Stomach (tissue), 9 donors: ENCODE data around the gene SLC28A1. TPM values are rescaled to one million over a fixed set of nuclear protein-coding genes. Genes with fewer than 3 reads are reported as not detected.

Experiments
- DNase-seq, 2 donors: peaks; one replicate each; pipeline versions ENCODE4 v3.0.0 to v3.0.0-alpha.2; 2013 to 2019
- H3K27ac ChIP-seq, 5 donors: fragments of 200-600 bp in 4 of 5; sonication (generic) in 4 of 5; one replicate each; pipeline ENCODE4 v1.5.1; 2013 to 2019; ENCODE audit warnings: mild to moderate bottlenecking in 1 of 5, moderate library complexity in 1 of 5
- H3K27me3 ChIP-seq, 3 donors: fragments of 200-600 bp; sonication (generic); one replicate each; pipeline ENCODE4 v1.5.1; 2017 to 2019; ENCODE audit warnings: mixed run types in 1 of 3
- H3K36me3 ChIP-seq, 4 donors: fragments of 200-600 bp; sonication (generic); 1 replicate in 3 of 4; 2 replicates in 1 of 4; pipeline ENCODE4 v1.5.1; 2016 to 2019
- H3K4me1 ChIP-seq, 4 donors: fragments of 200-600 bp; sonication (generic); one replicate each; pipeline ENCODE4 v1.5.1; 2016 to 2019
- H3K4me3 ChIP-seq, 4 donors: fragments of 200-600 bp; sonication (generic) in 3 of 4; one replicate each; pipeline ENCODE4 v1.5.1; 2016 to 2019; ENCODE audit warnings: mild to moderate bottlenecking in 1 of 4
- H3K9me3 ChIP-seq, 4 donors: fragments of 200-600 bp; sonication (generic); one replicate each; pipeline ENCODE4 v1.5.1; 2016 to 2019
- CTCF ChIP-seq, 7 experiments: fragments of 450-650 bp in 4 of 7; fragments of 200-600 bp in 3 of 7; sonication (generic) in 3 of 7; IDR thresholded peaks; one replicate each; pipeline ENCODE4 v1.5.1; 2016 to 2019; ENCODE audit warnings: antibody characterized with exemption in 7 of 7, control low read depth in 2 of 7, mild to moderate bottlenecking in 1 of 7
- EP300 ChIP-seq: sonication (generic); formaldehyde crosslinking; IDR thresholded peaks from one replicate; pipeline ENCODE4 v1.6.1; 2017; ENCODE audit warnings: antibody characterized with exemption
- POLR2A ChIP-seq, 4 donors: fragments of 450-650 bp; IDR thresholded peaks; one replicate each; pipeline ENCODE4 v1.6.1; 2016; ENCODE audit warnings: antibody characterized with exemption in 4 of 4, control low read depth in 2 of 4, mild to moderate bottlenecking in 1 of 4, moderate library complexity in 1 of 4
- POLR2AphosphoS5 ChIP-seq, 3 donors: sonication (generic); formaldehyde crosslinking; IDR thresholded peaks; one replicate each; pipeline ENCODE4 v1.6.1; 2016; ENCODE audit warnings: antibody characterized with exemption in 3 of 3
- WGBS, 5 donors: extraction: QIAGEN DNeasy Blood & Tissue Kit in 3 of 5; methylation state at CpG; one replicate each; pipeline versions ENCODE4 v1.1.5 to v1.1.7; 2013 to 2018; 5-methylcytosine and 5-hydroxymethylcytosine counted together
- intact Hi-C: fragments of 100-400 bp; cut with DNase I; formaldehyde crosslinking; loops from one replicate; pipeline ENCODE4 v1.15.1; 2023; ENCODE audit warnings: low total_unique reads
- polyA plus RNA-seq, 3 donors: library from polyadenylated mRNA; stranded (reverse); fragments of 200-250 nt; gene quantifications; one replicate each; pipeline ENCODE4 v1.2.3, GENCODE V29; 2013
- total RNA-seq, 5 donors: library from RNA; depleted of rRNA; stranded (reverse); fragments of >200 nt; gene quantifications; one replicate each; pipeline versions ENCODE4 v1.1.0 to v1.2.3, GENCODE V29; 2014 to 2016
- donor health status: healthy with polysubstance abuse.
- donor health status: Bipolar disorder and iron deficiency.
- donor health status: healthy.

Gene SLC28A1
- total and polyA plus RNA-seq, 8 donors, result 0.92 TPM; not detected in 7

- DNase-seq, result no peak
- H3K27ac ChIP-seq, result no peak overlapping the region
- TF ChIP-seq POLR2AphosphoS5 (IDR thresholded peaks at IDR 0.05) (no peak), EP300 (no peak), CTCF (IDR thresholded peaks at IDR 0.05) (no peak), POLR2A (IDR thresholded peaks at IDR 0.05) (no peak)
- H3K4me1 ChIP-seq, result no peaks in the 10 kb centered on the region
- no peaks in the 10 kb centered on the region for H3K9me3 ChIP-seq
- H3K36me3 ChIP-seq, result no peaks in the 10 kb centered on the region
- no peak overlapping the region for H3K4me3 ChIP-seq
- peaks cover 0 to 21% (median 0%) of the 10 kb centered on the region in 3 donors for H3K27me3 ChIP-seq
- 81 to 93% (median 91%) methylated on average over 5 of the region's 5 CpGs for WGBS, 5 donors
- intact Hi-C loops, result no loop called here
Observed at GRCh38 chr15:84890670-84891162, 6.3 kb downstream of the SLC28A1 start.

DNA sequence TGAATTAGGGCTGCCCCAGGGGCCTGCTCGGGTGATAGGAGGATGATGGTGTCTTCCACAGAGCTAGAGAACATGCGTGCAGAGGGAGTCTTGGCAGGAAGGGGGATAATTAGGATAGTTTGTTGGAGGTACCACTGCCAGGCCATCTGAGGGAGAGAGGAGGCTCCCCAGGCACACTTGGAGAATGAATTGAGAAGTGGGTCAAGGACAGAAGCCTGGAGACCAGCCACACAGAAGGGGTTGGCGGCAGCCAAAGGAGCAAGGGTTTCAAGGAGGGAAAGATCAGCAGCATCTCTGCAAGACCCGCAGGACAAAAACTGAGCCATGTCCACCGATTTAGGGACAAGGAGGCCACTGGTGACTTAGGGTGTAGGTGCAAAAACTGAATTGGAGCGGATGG lies 6.9 kb downstream of the SLC28A1 start:
- no peak overlapping the region for H3K4me3 ChIP-seq
- WGBS, 5 donors, result 82 to 94% (median 85%) methylated on average over 6 of the region's 6 CpGs
- H3K27me3 ChIP-seq, result peaks cover 0 to 21% (median 0%) of the 10 kb centered on the region in 3 donors
- no peak for DNase-seq
- H3K4me1 ChIP-seq, result no peaks in the 10 kb centered on the region
- H3K36me3 ChIP-seq, result no peaks in the 10 kb centered on the region
- no peak overlapping the region for H3K27ac ChIP-seq
- no peak for TF ChIP-seq POLR2AphosphoS5 (IDR thresholded peaks at IDR 0.05)
- TF ChIP-seq EP300, result no peak
- no peak for TF ChIP-seq POLR2A (IDR thresholded peaks at IDR 0.05)
- TF ChIP-seq CTCF (IDR thresholded peaks at IDR 0.05), result no peak
- no peaks in the 10 kb centered on the region for H3K9me3 ChIP-seq
- intact Hi-C loops, result no loop called here

DNA sequence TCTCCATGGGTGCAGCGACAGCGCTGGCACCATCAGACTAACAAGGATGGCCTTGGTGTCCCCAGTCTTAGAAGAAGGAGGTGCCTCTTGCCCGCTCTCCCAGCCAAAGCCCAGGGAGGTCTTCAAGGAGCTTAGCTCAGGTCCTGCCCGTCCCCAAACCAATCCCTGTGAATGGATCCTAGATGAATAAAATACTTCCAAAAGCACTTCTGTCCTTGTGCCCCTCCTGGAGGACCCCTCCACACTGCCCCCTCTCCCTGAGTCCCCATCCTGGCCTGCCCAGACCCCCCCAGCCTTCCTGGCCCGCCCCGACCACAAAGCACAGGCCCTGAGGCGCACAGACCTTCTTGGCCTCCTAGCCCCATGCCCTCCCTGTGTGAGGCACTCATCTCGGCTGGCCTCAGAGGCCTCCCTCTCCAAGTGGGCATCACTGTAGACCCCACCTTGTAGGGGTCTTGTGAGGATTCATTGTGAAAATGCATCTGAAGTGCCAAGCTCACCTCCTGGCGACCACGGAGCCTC lies 8.4 kb downstream of the SLC28A1 start:
- WGBS, 5 donors, result 88 to 97% (median 91%) methylated on average over 9 to 10 of the region's 10 CpGs
- DNase-seq, result no peak
- H3K36me3 ChIP-seq, result no peaks in the 10 kb centered on the region
- intact Hi-C loops, result no loop called here
- H3K27ac ChIP-seq, result no peak overlapping the region
- H3K4me1 ChIP-seq, result no peaks in the 10 kb centered on the region
- H3K27me3 ChIP-seq, result peaks cover 0 to 21% (median 0%) of the 10 kb centered on the region in 3 donors
- no peaks in the 10 kb centered on the region for H3K9me3 ChIP-seq
- no peak overlapping the region for H3K4me3 ChIP-seq
- TF ChIP-seq EP300 (no peak), CTCF (IDR thresholded peaks at IDR 0.05) (no peak), POLR2AphosphoS5 (IDR thresholded peaks at IDR 0.05) (no peak), POLR2A (IDR thresholded peaks at IDR 0.05) (no peak)

GRCh38 chr15:84893607-84894006 lies 9.1 kb downstream of the SLC28A1 start:
- no peaks in the 10 kb centered on the region for H3K36me3 ChIP-seq
- H3K9me3 ChIP-seq, result no peaks in the 10 kb centered on the region
- WGBS, 5 donors, result 81 to 85% (median 84%) methylated on average over 9 to 10 of the region's 10 CpGs
- H3K4me3 ChIP-seq, result no peak overlapping the region
- intact Hi-C loops, result no loop called here
- TF ChIP-seq POLR2AphosphoS5 (IDR thresholded peaks at IDR 0.05) (no peak), EP300 (no peak), CTCF (IDR thresholded peaks at IDR 0.05) (no peak), POLR2A (IDR thresholded peaks at IDR 0.05) (no peak)
- H3K27me3 ChIP-seq, result peaks cover 0 to 14% (median 0%) of the 10 kb centered on the region in 3 donors
- H3K4me1 ChIP-seq, result no peaks in the 10 kb centered on the region
- no peak for DNase-seq
- no peak overlapping the region for H3K27ac ChIP-seq
